OCI-LY3 (cell line): Measurements from ENCODE around the gene DUXA.

Experiments
- CTCF ChIP-seq: fragments of 200-600, 300-600 bp; sonication (generic); IDR thresholded peaks from 2 replicates; pipeline ENCODE4 v1.5.1; 2014; ENCODE audit warnings: antibody characterized with exemption, low read length, low read depth
- EZH2phosphoT487 ChIP-seq: fragments of 200-600 bp; shearing (Covaris generic); IDR thresholded peaks from 2 replicates; pipeline ENCODE4 v1.6.1; 2018; ENCODE audit warnings: antibody characterized with exemption, mixed run types, low read depth

GRCh38 chr19:57123882-57124281, 43.4 kb downstream of the DUXA start:
- TF ChIP-seq CTCF = no peak
- TF ChIP-seq EZH2phosphoT487 = no peak
